ENCODE results near the gene ALDH16A1.
"Not testable (repeated sequence)": the region's sequence is repeated elsewhere in the genome, so short reads cannot be mapped to it uniquely, and the experiment has no call there.

ALDH16A1 gene

GRCh38 chr19:49441210-49441959 lies 11.6 kb upstream of the ALDH16A1 start, which contains the start of gene SLC17A7:
Gene SLC17A7 (minus strand): TSS chr19:49441527. CDS start chr19:49441379, 148 bp downstream.
- peak; percentile 47 for DNase-seq

DNA sequence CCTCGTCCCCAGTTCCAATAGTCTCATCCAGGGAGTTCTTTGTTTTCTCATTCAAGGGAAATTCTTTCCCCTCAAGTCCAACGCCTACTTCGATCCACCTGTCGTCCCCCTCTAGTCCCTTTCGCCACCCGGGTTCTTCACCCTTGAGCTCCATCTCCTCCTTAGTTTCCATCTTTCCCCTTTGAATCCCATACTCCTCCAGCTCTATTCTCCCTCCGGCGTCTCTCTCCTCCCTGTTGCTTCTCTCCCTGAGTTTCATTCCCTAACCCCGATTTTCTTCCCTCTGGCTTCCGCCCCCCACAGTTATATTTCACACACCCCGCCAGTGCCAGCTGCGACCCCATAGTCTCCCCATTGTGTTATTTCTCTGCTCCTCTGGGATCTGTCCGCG lies 11.1 kb upstream of the ALDH16A1 start:
- no peak for DNase-seq

GRCh38 chr19:49442354-49442753 lies 10.7 kb upstream of the ALDH16A1 start:
- peak; percentile 22 for DNase-seq

DNA sequence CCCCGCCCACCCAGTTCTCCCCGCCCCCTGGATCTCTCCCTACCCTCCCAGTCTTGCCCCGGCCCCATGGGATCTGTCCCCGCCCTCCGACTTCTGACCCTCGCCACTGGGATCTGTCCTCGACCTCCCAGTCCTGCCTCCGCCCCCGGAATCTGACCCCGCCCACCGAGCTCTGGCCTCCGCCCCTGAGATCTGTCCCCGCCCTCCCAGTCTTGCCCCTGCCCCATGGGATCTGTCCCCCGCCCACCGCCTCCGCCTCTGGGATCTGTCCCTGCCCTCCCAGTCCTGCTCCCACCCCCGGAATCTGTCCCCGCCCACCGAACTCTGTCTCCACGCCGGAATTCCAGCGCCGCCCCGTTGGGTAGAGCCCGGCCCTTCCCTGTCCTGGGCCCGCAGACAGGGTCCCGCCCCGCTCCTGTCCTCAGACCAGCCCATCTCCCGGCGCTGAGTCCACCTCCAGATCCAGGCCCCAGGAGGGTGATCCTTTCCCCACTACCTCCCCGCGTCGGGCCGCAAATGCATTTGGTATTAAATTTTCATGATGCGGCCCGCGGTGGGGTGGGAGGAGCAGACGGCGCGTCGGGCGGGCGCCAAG lies 10.2 kb upstream of the ALDH16A1 start:
- peak; percentile 80 for DNase-seq

- peak; percentile 95 for DNase-seq
Observed at GRCh38 chr19:49443366-49444099, 9.5 kb upstream of the ALDH16A1 start.

DNA sequence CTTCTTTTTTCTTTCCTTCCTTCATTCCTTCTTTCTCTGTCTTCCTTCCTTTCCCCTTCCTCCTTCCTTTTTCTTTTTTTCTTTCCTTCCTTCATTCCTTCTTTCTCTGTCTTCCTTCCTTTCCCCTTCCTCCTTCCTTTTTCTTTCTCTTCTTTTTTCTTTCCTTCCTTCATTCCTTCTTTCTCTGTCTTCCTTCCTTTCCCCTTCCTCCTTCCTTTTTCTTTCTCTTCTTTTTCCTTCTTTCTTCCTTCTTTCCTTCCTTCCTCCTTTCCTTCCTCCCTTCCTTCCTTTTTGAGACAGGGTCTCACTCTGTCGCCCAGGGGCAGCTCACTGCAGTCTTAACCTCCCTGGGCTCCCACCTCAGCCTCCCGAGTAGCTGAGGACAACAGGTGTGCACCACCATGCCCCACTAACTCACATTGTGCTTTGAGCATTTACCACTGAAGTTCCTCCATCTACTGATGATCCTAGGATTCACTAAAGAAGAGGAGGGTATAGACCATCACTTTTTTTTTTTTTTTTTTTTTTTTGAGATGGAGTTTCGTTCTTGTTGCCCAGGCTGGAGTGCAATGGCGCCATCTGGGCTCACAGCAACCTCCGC lies 8.8 kb upstream of the ALDH16A1 start:
- not testable (repeated sequence) for DNase-seq

GRCh38 chr19:49445997-49446396 lies 7.0 kb upstream of the ALDH16A1 start:
- no peak for DNase-seq

DNA sequence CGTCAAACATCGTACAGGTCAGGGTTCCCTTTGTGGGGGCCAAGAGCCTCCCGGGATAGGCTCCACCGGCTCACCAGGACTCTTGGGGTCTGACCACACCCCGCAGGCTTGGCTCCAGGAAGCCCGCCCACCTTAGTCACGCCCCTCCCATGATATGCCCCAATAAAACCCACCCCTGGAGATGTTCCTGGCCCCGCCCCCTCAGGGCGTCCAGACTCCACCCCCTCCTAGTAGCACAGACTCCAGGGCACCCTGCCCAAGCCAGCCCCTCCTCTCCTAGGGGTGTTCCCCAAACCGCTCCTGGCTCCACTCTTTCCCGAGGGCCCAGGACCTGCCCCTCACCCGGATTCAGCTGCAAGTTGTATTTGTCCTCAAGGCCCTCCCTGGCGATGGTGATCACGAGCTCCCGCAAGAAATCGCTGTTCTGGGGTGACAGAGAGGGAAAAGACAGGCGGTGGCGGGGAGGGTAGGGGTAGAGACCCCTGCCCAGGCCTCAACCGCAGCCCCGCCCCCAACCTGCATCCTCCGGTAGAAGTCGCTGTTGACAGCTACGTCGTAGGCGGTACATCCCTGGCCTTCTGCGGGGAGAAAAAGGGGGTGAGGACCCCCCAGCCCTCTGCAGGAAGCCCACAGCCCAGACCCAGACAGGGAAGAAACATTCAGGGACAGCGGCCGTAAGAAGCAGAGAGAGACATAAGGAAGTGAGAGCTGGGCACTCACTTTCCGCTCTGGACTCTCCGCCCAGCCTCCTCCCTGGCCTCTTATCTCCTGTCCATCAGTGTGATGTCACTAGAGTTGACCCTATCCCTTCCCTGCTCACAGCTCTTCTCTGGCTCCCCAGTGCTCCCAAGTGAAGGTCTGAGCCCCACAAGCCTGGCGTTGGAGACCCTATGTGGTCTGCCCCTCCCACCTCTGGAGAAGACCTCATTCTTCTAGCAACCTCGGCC lies 5.3 kb upstream of the ALDH16A1 start:
- peak; percentile 56 for DNase-seq

DNA sequence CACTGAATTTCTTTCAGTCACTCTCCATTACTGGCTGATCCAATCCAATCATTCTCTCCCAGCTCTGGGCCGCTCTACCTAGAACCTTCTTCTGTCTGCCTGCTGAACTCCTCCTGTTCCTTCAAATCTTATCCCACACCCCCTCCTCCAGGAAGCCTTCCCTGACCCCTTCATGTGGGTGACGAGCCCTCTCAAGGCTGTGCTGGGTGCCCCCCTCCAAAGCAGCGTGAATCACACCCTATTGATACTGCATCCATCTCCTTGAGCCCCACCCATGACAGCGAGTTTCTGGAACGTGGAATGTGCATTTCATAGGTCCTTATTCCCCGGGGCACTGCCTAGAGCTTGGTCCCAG lies 4.6 kb upstream of the ALDH16A1 start:
- no peak for DNase-seq

DNA sequence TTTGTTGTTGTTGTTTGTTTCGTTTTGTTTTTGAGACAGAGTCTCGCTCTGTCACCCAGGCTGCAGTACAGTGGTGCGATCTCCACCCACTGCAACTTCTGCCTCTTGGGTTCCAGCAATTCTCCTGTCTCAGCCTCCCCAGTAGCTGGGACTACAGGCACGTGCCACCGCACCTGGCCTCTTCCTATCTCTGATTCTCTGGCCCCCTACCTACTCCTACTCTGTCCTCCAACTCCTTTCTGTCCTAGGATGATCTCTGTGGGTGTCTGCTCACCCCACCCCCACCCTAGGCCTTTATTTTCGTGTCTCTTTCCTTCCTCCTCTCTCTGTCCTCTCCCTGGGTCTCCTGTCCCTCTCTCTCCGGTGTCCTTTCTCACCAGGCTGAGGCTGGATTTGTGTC lies 2.6 kb upstream of the ALDH16A1 start:
- DNase-seq = no peak

DNA sequence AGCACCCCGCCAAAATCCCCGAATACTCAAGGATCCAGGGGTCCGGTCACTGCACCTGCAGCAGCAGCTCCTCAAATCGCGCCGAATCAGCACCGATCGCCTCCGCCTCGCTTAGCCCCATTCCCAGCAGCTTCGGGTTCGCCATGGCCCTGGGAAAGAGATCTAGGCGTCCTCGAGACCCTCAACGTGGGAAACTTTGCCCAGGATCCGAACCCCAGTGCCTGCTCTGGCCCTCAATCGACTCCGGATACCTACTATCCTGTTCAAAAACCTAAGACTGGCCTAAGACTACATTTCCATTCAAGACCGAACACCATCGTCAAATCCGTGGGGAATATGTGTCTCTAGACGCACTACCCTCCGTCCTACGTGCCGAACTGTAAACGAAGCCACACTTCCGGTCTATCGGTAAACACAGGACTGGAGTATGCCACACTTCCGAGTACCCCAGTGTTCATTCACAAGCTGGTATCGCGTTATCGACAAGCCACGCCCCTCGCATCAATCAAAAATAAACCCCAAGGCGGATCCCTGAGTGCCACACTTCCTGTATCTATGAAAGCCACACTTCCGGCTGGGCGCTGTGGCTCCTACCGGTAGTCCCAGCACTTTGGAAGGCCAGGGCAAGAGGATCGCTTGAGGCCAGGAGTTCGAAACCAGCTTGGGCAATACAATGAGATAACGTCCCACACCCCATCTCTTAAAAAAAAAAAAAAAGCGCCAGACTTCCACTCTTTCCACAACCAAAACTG lies 1.4 kb upstream of the ALDH16A1 start, which contains the start of gene PIH1D1:
Gene PIH1D1 (minus strand): TSS at position 385 of the 752 bp plus-strand sequence. CDS start 240 bp downstream, at position 145.
- DNase-seq = peak; percentile 98

GRCh38 chr19:49453757-49454240 lies 774 bp downstream of the ALDH16A1 start:
- DNase-seq = peak; percentile 34

DNA sequence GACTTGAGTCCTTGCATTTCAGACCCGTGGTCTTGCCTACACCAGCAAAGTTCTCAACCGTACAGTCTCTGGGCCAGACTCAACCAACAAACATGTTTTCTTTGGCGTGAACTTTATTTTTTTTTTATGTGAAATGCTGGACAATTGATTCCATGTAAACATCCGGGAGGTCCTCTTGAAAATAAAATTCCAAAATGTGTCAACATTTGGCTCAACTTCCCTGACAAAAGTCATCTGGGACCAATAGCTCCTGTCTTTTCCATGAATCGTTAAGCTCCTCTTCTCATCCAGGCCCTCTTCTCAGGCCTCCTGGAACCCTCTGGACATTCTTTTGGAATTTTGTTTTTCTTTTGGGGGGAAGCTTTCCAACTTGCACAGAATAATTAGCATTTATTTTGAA lies 2.7 kb downstream of the ALDH16A1 start:
- no peak for DNase-seq

GRCh38 chr19:49456326-49456725 lies 3.3 kb downstream of the ALDH16A1 start:
- DNase-seq = no peak

- DNase-seq = no peak
Observed at GRCh38 chr19:49458567-49458903, 5.5 kb downstream of the ALDH16A1 start.

- no peak for DNase-seq
Observed at GRCh38 chr19:49459388-49459787, 6.4 kb downstream of the ALDH16A1 start.

GRCh38 chr19:49461130-49461529 lies 8.1 kb downstream of the ALDH16A1 start:
- not testable (repeated sequence) for DNase-seq

GRCh38 chr19:49461656-49462055 lies 8.6 kb downstream of the ALDH16A1 start:
- DNase-seq = no peak

DNA sequence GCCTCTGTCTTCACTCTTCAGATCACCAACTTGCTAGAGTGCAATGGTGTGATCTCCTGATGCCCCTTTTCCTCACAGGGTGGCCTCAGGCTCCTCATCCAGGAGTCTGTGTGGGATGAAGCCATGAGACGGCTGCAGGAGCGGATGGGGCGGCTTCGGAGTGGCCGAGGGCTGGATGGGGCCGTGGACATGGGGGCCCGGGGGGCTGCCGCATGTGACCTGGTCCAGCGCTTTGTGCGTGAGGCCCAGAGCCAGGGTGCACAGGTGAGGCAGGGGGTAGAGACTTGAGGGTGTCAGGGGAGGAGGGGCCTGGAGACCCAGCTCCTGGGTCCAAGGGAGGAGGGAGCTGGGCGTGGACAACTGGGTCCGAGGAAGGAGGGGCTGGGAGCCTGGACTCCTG lies 9.5 kb downstream of the ALDH16A1 start:
- no peak for DNase-seq

GRCh38 chr19:49463960-49464740 lies 11.1 kb downstream of the ALDH16A1 start:
- no peak for DNase-seq

DNA sequence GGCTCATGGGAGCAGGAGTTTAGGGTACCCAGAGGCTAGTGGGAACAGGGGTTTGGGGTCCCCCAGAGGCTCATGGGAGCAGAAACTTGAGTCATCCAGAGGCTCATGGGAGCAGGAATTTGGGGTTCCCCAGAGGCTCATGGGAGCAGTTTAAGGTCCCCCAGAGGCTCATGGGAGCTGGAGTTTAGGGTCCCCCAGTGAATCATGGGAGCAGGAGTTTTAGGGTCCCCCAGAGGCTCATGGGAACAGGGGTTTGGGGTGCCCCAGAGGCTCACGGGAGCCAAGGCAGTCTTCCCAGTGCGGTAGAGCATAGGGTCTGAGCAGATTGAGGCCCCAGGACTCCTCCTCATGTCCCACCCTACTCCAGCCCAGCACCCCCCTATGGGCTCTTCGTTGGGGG lies 12.3 kb downstream of the ALDH16A1 start:
- no peak for DNase-seq
